AG09319 (cell line): ENCODE results near the gene OR5C1.
"Not testable (repeated sequence)": the region's sequence is repeated elsewhere in the genome, so short reads cannot be mapped to it uniquely, and the experiment has no call there.

Experiments used
- DNase-seq: peaks from one replicate; pipeline ENCODE4 v3.0.0-alpha.2; 2010; ENCODE audit warnings: low read depth; ENCODE audit errors: extremely low read depth
- TF ChIP-seq, protein P1 (sequence below): IDR thresholded peaks from 2 replicates; pipeline ENCODE4 v1.5.1; 2011; ENCODE audit warnings: low read depth, mild to moderate bottlenecking, inconsistent platforms, low read length, moderate library complexity

The OR5C1 gene

DNA sequence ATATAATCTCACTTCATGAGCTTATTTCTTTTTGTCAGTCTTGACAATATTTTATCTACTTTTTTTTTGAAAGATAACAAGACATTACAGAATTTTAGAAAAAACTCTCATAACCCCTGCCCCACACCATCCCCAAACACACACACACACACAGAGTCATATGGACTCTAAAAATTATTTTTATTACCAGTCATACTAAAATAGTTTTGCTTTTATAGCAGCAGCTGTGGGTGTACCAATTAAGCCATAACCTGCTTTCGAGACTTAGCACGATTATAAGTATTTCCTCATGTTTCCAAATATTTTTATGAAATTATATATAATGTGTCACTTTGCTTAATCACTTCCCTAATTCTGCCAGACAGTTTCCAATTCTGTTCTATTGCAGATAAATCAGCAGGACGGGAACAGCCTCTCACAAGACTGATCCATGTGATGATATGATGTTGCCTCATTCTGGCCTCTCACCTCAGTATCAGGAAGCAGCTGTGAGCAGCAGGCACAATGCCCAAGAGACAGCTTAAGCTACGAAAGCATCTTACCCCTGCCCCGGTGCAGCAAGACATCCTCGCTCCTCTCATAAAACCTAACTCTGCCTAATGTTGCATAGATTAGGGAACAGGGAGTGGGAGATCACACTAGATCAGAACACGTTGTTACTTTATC is 32.7 kb downstream of the OR5C1 start:
- TF ChIP-seq, protein P1, sequence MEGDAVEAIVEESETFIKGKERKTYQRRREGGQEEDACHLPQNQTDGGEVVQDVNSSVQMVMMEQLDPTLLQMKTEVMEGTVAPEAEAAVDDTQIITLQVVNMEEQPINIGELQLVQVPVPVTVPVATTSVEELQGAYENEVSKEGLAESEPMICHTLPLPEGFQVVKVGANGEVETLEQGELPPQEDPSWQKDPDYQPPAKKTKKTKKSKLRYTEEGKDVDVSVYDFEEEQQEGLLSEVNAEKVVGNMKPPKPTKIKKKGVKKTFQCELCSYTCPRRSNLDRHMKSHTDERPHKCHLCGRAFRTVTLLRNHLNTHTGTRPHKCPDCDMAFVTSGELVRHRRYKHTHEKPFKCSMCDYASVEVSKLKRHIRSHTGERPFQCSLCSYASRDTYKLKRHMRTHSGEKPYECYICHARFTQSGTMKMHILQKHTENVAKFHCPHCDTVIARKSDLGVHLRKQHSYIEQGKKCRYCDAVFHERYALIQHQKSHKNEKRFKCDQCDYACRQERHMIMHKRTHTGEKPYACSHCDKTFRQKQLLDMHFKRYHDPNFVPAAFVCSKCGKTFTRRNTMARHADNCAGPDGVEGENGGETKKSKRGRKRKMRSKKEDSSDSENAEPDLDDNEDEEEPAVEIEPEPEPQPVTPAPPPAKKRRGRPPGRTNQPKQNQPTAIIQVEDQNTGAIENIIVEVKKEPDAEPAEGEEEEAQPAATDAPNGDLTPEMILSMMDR, result no peak
- no peak for DNase-seq

DNA sequence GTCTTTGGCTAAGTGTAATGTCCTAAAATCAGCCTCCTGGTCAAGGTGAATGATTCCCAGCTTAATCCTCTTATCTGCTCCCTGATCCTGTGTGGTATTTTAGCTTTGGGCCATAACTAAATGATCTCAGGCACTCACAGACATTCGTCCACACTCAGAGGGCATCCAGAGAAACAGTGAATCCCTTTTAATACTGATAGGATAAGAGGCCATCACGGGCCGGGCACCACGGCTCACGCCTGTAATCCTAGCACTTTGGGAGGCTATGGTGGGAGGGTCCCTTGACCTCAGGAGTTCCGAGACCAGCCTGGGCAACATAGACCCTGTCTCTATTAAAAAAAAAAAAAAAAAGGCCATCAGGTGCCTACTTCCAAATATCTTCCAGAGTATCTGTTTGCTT is 33.3 kb downstream of the OR5C1 start:
- TF ChIP-seq, protein P1, result no peak
- no peak for DNase-seq

DNA sequence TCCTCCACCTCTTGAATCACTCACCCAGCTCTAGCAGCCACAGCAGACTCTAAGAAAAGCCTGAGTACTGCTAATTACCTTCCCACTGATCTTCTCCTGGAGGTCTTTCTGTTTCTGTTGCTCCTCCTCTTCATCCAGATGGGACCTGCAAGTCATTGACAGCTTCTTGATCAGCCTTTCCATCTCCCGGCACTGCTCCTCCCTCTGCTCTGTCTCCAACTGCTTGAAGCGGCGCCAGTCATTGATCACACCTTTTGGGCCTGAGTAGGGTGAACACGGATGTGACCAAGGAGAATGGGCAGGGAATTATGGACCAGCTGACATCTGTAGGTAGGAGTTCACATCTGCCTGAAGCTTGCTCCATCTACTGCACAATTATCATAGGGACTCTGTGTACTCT is 34.2 kb downstream of the OR5C1 start:
- TF ChIP-seq, protein P1, result no peak

DNA sequence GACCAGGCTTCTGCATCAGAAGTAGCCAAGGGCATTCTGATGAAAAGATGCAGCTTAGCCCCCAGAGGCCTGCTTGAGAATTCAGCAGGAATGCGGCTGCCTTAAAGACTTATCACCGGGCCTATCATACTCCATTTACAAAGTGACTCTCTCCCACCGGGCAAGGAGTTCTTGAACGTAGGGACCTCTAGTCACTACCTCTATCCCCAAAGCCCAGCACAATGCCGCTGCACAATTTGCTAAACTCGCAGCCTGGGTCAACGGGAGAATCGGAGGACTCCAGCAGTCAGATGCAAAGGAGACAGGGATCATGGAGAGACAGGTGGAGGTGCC is 39.0 kb downstream of the OR5C1 start:
- DNase-seq, result no peak
- TF ChIP-seq, protein P1, result no peak

More for the DNA sequence above, 34.2 kb downstream of the OR5C1 start:
- no peak for DNase-seq

DNA sequence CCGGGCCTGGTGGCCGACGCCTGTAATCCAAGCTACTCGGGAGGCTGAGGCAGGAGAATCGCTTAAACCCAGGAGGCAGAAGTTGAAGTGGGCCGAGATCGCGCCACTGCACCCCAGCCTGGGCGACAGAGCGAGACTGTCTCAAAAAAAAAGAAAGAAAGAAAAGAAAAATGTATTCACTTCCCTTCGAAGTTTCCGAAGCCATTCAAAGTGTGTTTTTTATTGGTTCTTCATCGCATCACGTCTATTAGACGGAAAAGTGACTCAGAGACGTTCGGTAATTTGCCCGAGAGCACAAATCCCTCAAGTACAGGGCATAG is 40.2 kb downstream of the OR5C1 start:
- DNase-seq, result not testable (repeated sequence)

DNA sequence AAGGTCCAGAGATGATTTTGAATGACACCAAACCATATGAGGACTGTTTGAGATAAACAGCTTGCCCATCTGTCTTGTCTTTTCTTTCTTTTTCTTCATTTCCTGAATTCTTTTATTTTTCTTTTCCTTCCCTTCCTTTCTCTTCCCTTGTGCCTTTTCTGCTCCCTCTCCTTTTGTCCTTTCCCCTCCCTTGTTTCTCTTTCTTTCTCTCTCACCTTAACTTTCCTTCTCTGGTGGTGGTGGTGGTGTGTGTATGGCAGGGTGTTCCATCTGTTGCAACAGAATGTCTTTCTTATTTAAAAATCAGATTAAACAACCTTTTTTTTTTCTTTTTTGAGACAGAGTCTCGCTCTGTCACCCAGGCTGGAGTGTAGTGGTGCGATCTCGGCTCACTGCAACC is 43.5 kb downstream of the OR5C1 start:
- DNase-seq, result no peak
- TF ChIP-seq, protein P1, result no peak

DNA sequence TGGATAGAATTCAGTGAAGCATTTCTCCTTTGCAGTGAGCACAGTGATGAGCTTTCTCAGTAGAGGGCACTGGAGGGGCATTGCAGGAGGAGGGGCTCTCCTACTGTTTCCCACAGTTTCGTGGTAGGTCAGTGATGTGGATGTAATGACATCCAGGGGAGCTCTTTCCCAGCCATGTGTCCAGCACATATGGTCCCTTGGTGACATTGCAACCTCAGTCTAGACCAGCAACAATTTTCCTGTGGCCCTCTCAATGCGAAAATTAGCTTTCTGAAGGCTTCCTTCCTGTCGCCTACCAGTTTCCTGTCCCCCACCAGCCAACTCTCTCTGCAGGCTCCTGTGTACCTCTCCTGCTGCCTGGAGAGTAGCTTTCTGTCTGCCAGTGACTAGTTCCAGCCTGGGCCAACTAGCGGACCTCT is 46.6 kb downstream of the OR5C1 start:
- TF ChIP-seq, protein P1, result peak; percentile 0; the same call in 1 of the 2 replicates
- no peak for DNase-seq

DNA sequence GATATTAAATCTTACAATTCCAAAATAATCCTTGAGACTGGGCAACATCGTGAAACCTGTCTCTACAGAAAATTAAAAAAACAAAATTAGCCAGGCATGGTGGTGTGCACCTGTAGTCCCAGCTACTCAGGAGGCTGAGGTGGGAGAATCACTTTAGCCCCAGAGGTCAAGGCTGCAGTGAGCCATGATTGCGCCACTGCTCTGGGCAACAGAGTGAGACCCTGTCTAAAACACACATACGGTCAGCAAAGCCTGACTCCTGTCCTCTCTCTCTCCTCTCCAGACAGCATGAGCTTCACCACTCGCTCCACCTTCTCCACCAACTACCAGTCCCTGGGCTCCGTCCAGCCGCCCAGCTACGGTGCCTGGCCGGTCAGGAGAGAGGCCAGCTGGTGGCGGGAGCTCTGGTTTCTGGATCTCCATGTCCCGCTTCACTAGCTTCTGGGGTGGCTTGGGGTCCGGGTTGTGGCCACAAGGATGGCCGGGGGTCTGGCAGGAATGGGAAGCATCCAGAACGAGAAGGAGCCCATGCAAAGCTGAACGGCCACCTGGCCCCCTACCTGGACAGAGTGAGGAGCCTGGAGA is 48.6 kb downstream of the OR5C1 start:
- TF ChIP-seq, protein P1, result no peak
- no peak for DNase-seq

DNA sequence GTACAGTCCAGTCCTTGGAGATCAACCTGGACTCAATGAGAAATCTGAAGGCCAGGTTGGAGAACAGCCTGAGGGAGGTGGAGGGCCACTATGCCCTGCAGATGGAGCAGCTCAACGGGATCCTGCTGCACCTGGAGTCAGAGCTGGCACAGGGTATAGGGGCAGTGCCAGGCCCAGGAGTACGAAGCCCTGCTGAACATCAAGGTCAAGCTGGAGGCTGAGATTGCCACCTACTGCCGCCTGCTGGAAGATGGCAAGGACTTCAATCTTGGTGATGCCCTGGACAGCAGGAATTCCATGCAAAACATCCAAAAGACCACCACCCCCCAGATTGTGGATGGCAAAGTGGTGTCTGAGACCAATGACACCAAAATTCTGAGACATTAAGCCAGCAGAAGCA is 49.7 kb downstream of the OR5C1 start:
- not testable (repeated sequence) for DNase-seq
